HG02759 (cell line): ENCODE data around the gene EVC.

Experiments used
- ATAC-seq: cut with Tn5 transposase; IDR thresholded peaks from one replicate; pipeline ENCODE4 v1.9.1; 2021; ENCODE audit warnings: mild to moderate bottlenecking, moderate library complexity; ENCODE audit not compliant: unreplicated experiment

The EVC gene

GRCh38 chr4:5783486-5783885 lies 72.5 kb downstream of the EVC start:
- ATAC-seq: no peak

- ATAC-seq: no peak
Measured at GRCh38 chr4:5784021-5784420, 73.0 kb downstream of the EVC start.

- no peak for ATAC-seq
Measured at GRCh38 chr4:5784960-5785611, 74.1 kb downstream of the EVC start.

DNA sequence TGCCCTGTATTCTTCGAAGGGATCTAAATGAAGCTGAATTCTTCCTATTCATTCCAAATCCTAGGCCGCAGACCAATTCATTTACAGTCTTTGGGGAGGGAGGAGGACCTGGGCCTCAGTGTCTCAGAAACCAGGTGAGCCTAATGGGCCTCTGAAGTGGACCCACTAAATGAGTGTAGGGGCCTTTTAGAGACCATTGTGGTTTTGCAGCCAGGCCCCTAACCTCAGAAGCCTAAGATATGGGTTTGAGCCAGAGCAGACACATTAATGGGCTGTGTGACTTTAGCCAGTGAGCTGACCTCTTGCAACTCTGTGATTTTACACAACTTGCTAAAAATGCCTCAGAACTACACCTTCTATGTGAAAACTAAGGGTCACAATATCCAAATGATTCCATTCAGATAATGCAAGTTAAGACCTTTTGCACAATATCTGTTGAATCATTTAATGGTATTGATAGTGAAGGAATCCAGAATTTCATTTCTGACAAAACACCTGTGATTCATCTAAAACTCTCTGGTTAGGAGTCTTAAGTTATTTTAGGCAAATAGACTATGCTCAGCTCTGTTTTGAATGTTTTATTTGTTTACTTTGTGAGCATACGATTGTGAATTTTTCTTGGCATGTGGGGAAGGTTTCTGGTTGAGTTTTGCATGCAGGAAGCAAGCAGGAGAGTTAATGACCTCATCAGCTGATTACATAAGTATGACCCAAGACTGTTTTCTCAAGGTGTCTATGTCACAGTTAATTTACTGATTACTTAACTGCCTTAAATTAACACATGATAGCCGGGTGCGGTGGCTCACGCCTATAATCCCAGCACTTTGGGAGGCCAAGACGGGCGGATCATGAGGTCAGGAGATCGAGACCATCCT lies 75.0 kb downstream of the EVC start:
- ATAC-seq: no peak

- ATAC-seq: no peak
Measured at GRCh38 chr4:5787311-5787710, 76.3 kb downstream of the EVC start.

- ATAC-seq: no peak
Measured at GRCh38 chr4:5788144-5788543, 77.1 kb downstream of the EVC start.

GRCh38 chr4:5789141-5789540 lies 78.1 kb downstream of the EVC start:
- no peak for ATAC-seq

DNA sequence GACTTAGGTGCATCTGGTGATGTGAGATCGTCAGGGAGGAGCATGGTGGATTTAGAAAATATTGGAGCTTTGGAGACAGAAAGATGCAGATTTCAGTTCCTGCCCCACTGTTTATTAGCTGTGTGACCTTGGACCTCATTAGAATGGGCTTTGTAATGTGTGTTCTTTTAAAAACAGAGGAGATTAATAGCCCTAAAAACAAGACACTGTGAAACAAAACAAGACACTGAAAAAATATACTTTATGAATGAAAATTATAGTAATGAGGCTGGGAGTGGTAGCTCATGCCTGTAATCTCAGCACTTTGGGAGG lies 79.5 kb downstream of the EVC start:
- no peak for ATAC-seq

DNA sequence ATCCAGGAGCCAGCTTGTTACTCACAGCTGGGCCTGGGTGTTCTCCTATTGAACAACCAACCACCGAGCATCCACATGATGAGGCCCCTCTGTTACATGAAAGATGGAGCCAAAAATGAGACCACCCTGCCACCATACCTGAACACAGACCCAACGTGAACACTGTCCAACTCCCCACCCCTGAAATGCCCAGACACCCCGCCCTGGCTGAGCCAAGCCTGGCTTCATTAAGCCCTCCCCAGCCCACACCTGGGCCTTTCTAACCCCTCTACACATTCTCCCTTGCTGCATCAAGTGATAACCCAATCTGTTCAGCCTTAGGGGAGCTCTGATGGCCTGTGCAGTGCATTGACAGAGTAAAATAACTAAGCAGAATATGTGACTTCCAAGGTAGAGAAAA lies 80.7 kb downstream of the EVC start:
- no peak for ATAC-seq

- no peak for ATAC-seq
Measured at GRCh38 chr4:5793514-5793913, 82.5 kb downstream of the EVC start.

GRCh38 chr4:5795580-5795979 lies 84.6 kb downstream of the EVC start:
- no peak for ATAC-seq

DNA sequence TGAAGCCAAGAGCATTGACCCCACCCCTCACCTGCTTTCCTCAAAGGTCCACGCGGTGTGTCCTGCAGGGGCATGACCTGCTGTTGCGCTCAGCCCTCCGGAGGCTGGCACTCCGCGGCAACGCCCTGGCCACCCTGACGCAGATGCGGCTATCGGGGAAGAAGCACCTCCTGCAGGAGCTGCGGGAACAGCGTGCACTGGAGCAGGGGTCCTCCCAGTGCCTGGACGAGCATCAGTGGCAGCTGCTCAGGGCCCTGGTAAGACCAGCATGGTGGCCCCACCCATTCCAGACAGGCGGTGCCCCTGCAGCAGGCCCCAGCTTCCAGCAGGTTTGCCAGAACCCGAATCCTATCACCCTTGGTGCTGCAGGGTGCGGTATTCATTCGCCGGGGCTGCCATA lies 86.0 kb downstream of the EVC start:
- no peak for ATAC-seq

GRCh38 chr4:5797866-5798265 lies 86.9 kb downstream of the EVC start:
- no peak for ATAC-seq

DNA sequence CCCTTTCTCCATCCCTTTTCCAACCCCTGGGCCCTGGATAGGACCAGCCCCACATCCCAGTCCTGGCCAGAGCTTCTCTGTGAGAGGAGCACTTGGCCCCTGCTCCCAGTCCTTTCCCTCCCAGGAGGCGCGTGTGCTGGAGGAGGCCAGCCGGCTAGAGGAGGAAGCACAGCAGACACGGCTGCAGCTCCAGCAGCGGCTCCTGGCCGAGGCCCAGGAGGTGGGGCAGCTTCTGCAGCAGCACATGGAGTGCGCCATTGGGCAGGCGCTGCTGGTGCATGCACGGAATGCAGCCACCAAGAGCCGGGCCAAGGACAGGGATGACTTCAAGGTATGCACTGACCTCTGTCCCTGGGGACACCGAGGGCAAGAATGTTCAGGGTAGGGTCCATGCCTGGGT lies 87.5 kb downstream of the EVC start:
- no peak for ATAC-seq

DNA sequence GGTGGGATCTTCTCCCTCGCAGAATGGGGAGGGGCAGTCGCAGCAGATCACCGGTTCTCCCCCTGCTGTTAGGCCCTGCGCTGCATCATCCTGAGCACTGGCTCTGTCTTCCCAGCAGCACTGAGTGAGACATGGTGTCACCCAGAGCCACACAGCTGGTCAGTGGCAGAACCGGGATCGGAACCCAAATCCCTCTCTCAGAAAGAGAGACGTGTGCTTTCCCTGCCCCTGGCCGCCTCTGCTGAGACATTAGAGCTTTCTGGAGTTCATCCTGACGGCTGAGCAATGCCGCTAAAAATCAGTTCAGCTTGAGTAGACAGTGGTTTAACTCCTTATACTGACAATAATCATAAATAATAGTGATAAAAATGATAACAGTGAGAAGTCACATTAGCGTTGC lies 87.9 kb downstream of the EVC start:
- no peak for ATAC-seq

DNA sequence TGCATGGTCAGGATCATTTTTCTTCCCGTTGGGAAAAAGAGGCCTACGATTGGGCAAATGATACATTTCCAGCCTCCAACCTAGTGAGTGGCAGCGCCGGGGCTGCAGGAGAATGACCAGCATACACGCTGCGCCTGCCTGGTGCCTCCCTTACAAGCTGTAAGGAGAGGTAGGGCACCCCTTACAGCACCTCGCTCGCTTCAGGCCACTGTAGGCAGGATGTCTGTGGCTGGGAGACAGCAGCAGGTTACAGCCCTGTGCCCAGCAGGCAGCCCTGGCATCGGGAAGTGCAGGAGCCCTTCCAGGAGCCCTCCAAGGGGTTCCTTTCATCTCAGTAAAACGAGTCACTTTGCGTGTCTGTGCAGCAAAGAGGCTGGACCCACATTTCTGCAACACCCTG lies 88.4 kb downstream of the EVC start:
- ATAC-seq: no peak

- ATAC-seq: no peak
Measured at GRCh38 chr4:5800496-5800895, 89.5 kb downstream of the EVC start.

DNA sequence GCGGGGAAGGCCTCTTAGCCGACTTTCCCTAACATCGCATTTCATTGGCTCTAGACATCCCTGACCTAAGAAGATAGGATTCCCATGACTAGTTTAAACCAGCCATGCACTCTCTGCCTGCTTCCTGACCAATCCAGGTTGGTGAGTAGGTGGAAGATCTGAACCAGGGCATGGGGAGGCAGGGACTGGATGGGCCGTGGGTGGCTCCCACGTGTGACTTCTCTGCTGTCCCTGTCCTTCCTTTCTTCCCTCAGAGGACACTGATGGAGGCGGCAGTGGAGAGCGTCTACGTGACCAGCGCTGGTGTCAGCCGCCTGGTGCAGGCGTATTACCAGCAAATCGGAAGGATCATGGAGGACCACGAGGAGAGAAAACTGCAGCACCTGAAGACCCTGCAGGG lies 90.7 kb downstream of the EVC start:
- no peak for ATAC-seq

DNA sequence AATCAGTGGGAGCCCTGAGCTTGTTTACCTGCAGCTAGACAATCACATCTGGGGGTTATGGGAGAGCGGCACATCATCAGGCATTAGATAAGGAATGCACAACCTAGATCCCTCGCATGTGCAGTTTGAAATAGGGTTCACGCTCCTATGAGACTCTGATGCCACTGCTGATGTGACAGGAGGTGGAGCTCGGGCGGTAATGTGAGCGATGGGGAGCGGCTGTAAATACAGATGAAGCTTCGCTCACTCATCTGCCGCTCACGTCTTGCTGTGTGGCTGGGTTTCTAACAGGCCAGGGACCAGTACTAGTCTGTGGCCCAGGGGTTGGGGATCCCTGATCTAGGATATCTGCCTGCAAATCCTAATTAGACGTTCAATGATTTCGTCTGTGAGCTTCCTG lies 91.6 kb downstream of the EVC start:
- no peak for ATAC-seq

DNA sequence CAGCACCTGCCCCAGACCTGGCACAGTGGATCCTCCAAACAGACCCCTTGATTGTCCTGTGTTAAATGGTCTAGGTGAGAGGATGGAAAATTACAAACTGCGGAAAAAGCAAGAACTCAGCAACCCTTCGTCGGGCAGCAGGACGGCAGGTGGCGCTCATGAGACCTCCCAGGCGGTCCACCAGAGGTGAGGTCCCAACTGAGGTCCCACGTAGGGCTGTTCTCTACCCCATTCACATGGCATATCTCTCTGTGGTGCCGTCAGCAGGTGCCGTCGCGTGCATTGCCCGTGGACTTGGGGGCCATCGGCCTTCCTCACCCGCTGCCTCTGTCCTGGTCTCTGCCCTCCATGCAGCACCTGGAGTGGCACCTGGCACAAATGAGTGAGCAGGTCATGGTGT lies 93.7 kb downstream of the EVC start:
- no peak for ATAC-seq

- no peak for ATAC-seq
Measured at GRCh38 chr4:5805270-5805669, 94.3 kb downstream of the EVC start.

DNA sequence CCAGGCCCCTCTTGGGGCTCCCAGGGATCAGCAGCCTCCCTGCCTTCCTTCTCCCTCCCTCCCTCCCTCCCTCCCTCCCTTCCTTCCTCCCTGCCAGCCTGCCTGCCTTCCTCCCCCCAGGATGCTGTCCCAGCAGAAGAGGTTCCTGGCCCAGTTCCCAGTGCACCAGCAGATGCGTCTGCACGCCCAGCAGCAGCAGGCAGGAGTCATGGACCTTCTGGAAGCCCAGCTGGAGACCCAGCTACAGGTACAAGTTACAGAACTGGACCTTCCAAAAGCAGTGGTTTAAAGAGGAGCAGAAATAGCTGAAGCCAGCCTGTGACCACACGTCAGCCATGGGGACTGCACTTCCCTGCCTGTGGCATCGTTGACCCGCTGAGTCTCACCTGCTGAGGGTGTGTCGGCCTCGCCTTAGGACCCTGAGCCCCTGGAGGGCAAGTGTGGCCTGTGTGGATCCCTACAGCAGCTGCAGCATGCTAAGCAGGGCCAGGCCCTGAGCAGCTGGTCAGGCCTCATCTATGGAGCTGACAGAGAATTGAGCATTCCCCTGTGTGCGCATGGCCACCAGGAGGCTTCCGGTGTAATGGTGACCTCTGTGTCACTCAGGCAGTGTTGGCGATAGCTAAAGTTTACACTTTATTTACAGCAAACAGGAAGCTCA lies 97.2 kb downstream of the EVC start:
- no peak for ATAC-seq
